HCT116 (cell line): ENCODE data around the gene NDUFS2. TPM values are rescaled to one million over a fixed set of nuclear protein-coding genes. Genes with fewer than 3 reads are reported as not detected.
A peak's percentile ranks its signal among the peaks of the same experiment; 100 is the strongest.

Experiments used
- ATAC-seq: fragments of 200-7000 bp; cut with Tn5 transposase; 2 replicates; pipeline ENCODE4 v1.9.1; 2020; ENCODE audit warnings: mild to moderate bottlenecking, moderate library complexity
- BruUV-seq: library from RNA; stranded (reverse); fragments of 400-500 nt; replicated peaks from 2 replicates; lab custom pipeline; 2021; lab: Mats Ljungman, UMichigan
- CTCF ChIA-PET: fragments of 300-600 bp; sonication (Branson Sonifier 250); formaldehyde crosslinking; loops from one replicate; lab custom pipeline; 2021; ENCODE audit warnings: antibody characterized with exemption; lab: Charles Lee
- POLR2A ChIA-PET: fragments of 300-600, 350-600 bp; sonication (Branson Sonifier 250); formaldehyde crosslinking; loops from one replicate; lab custom pipeline; 2021; ENCODE audit warnings: antibody characterized with exemption; lab: Charles Lee
- RAD21 ChIA-PET, 2 experiments: fragments of 300-600 bp; sonication (Branson Sonifier 250); formaldehyde crosslinking; loops; one replicate each; lab custom pipeline; 2023; ENCODE audit warnings: low total read pairs in 2 of 2; ENCODE audit not compliant: uncharacterized antibody in 2 of 2, unreplicated experiment in 2 of 2, low non-redundant PET in 1 of 2; lab: Charles Lee
- DNase-seq: peaks from one replicate; pipeline ENCODE4 v3.0.0-alpha.2; 2010; ENCODE audit warnings: low read depth, low spot score
- H2AFZ ChIP-seq: fragments of 200-600 bp; shearing (Covaris generic), sonication (generic); 2 replicates; pipeline ENCODE4 v1.6.1; 2017; ENCODE audit warnings: low read depth, mixed run types, mixed read lengths, antibody characterized with exemption, low read length; ENCODE audit not compliant: poor library complexity, severe bottlenecking
- H3K27ac ChIP-seq: 2 replicates; pipeline ENCODE4 v1.5.1; 2012; ENCODE audit warnings: low read depth, low read length
- H3K27me3 ChIP-seq: fragments of 200-600 bp; sonication (generic); 2 replicates; pipeline ENCODE4 v1.6.1; 2016; ENCODE audit warnings: mixed run types, low read length, mixed read lengths; ENCODE audit not compliant: insufficient read depth
- H3K36me3 ChIP-seq, 2 experiments: fragments of 200-500 bp in 1 of 2; fragments of 200-600 bp in 1 of 2; sonication (Bioruptor generic) in 1 of 2; sonication (generic) in 1 of 2; 2 replicates each; pipeline versions ENCODE4 v1.5.1 to v1.6.1; 2014 to 2016; ENCODE audit warnings: low read length in 2 of 2, inconsistent platforms in 1 of 2, mixed read lengths in 1 of 2, mixed run types in 1 of 2; ENCODE audit not compliant: insufficient read depth in 2 of 2, control insufficient read depth in 1 of 2
- H3K4me1 ChIP-seq, 2 experiments: fragments of 200-600 bp in 1 of 2; sonication (generic) in 1 of 2; 2 replicates each; pipeline versions ENCODE4 v1.5.1 to v1.6.1; 2012 to 2017; ENCODE audit warnings: low read length in 2 of 2, inconsistent platforms in 1 of 2, mild to moderate bottlenecking in 1 of 2, mixed read lengths in 1 of 2, mixed run types in 1 of 2, moderate library complexity in 1 of 2; ENCODE audit not compliant: insufficient read depth in 2 of 2, control insufficient read depth in 1 of 2
- H3K4me2 ChIP-seq: fragments of 200-600 bp; sonication (generic); 2 replicates; pipeline ENCODE4 v1.6.1; 2017; ENCODE audit warnings: mixed run types, low read length, mixed read lengths
- H3K4me3 ChIP-seq, 2 experiments: fragments of 200-600 bp in 1 of 2; sonication (generic) in 1 of 2; replicated peaks in 1 of 2; 2 replicates each; pipeline ENCODE4 v1.5.1; 2011 to 2016; ENCODE audit warnings: low read length in 2 of 2, control low read depth in 1 of 2, low read depth in 1 of 2, mild to moderate bottlenecking in 1 of 2, mixed read lengths in 1 of 2, mixed run types in 1 of 2
- H3K79me2 ChIP-seq: fragments of 200-600 bp; sonication (generic); 2 replicates; pipeline ENCODE4 v1.6.1; 2017; ENCODE audit warnings: mild to moderate bottlenecking, mixed run types, low read length, moderate library complexity, mixed read lengths; ENCODE audit not compliant: insufficient read depth
- H3K9ac ChIP-seq: fragments of 200-600 bp; sonication (generic); 2 replicates; pipeline ENCODE4 v1.6.1; 2016; ENCODE audit warnings: low read length, mixed read lengths
- H3K9me2 ChIP-seq: fragments of 200-600 bp; sonication (generic), shearing (Covaris generic); 2 replicates; pipeline ENCODE4 v1.6.1; 2017; ENCODE audit warnings: mixed run types, mild to moderate bottlenecking, moderate library complexity; ENCODE audit not compliant: insufficient read depth
- H3K9me3 ChIP-seq, 2 experiments: fragments of 200-500 bp in 1 of 2; fragments of 200-600 bp in 1 of 2; sonication (Bioruptor generic) in 1 of 2; sonication (generic) in 1 of 2; 2 replicates each; pipeline ENCODE4 v1.6.1; 2014 to 2017; ENCODE audit warnings: low read length in 2 of 2, mixed read lengths in 2 of 2, inconsistent platforms in 1 of 2, low read depth in 1 of 2, mild to moderate bottlenecking in 1 of 2, mixed run types in 1 of 2, moderate library complexity in 1 of 2; ENCODE audit not compliant: control insufficient read depth in 1 of 2, insufficient read depth in 1 of 2
- H4K20me1 ChIP-seq: fragments of 200-600 bp; sonication (generic), shearing (Covaris generic); 2 replicates; pipeline ENCODE4 v1.6.1; 2017; ENCODE audit warnings: mixed run types, mild to moderate bottlenecking, moderate library complexity; ENCODE audit not compliant: insufficient read depth
- CEBPB ChIP-seq: IDR thresholded peaks from 2 replicates; pipeline ENCODE4 v1.6.1; 2012; ENCODE audit warnings: low read depth
- EGR1 ChIP-seq: IDR thresholded peaks from 2 replicates; pipeline ENCODE4 v1.6.1; 2012; ENCODE audit warnings: low read depth
- POLR2A ChIP-seq: IDR thresholded peaks from 2 replicates; pipeline ENCODE4 v1.7.0; 2011; ENCODE audit warnings: borderline replicate concordance; ENCODE audit not compliant: insufficient read depth, insufficient read length; ENCODE audit errors: extremely low read depth
- POLR2AphosphoS5 ChIP-seq: IDR thresholded peaks from 2 replicates; pipeline ENCODE4 v1.6.1; 2011; ENCODE audit warnings: mild to moderate bottlenecking, low read depth, low read length, moderate library complexity
- SIN3A ChIP-seq: IDR thresholded peaks from 2 replicates; pipeline ENCODE4 v1.6.1; 2012; ENCODE audit warnings: low read depth
- TCF7L2 ChIP-seq: IDR thresholded peaks from 2 replicates; pipeline ENCODE4 v1.7.0; 2011; ENCODE audit warnings: borderline replicate concordance, inconsistent platforms; ENCODE audit not compliant: insufficient read depth, insufficient read length; ENCODE audit errors: extremely low read depth
- intact Hi-C: fragments of 100-400 bp; cut with micrococcal nuclease; formaldehyde crosslinking; loops from 2 replicates; pipeline ENCODE4 v1.10.0; 2022
- total RNA-seq: library from RNA; stranded (reverse); gene quantifications from one replicate; pipeline ENCODE4 v1.2.1, GENCODE V29; 2021; ENCODE audit not compliant: unreplicated experiment

NDUFS2 gene
- total RNA-seq, 1 experiment from 2014 or later, result 82.7 TPM

- no peak for DNase-seq
- TF ChIP-seq CEBPB (no peak), SIN3A (no peak), EGR1 (no peak), POLR2AphosphoS5 (no peak), TCF7L2 (peak; percentile 46)
- H3K4me3 ChIP-seq, result no peak overlapping the region
- H3K9me3 ChIP-seq, result no peaks in the 10 kb centered on the region
- no peak overlapping the region for H2AFZ ChIP-seq
- intact Hi-C loops, result no loop called here
- no peaks in the 10 kb centered on the region for H3K27me3 ChIP-seq
- H3K9ac ChIP-seq, result no peak overlapping the region
- 0 out of 2 replicates have a peak, but pooled peaks cover 3% of the 10 kb centered on the region for H3K9me2 ChIP-seq
- H3K4me2 ChIP-seq, result no peak overlapping the region
- no peak overlapping the region for H3K27ac ChIP-seq
- RAD21 ChIA-PET, result no interaction called here
- POLR2A ChIA-PET, result no interaction called here
- peaks cover 0 to 2% of the 10 kb centered on the region in 2 experiments; a peak in 1 of 4 replicates for H3K36me3 ChIP-seq
- H4K20me1 ChIP-seq, result no peaks in the 10 kb centered on the region
- BruUV-seq, result no TSS peak
- H3K4me1 ChIP-seq, result peaks cover under 1 to 1% of the 10 kb centered on the region in 2 experiments; a peak in 3 of 4 replicates
- no peaks in the 10 kb centered on the region for H3K79me2 ChIP-seq
- CTCF ChIA-PET, result no interaction called here
- no peak for ATAC-seq
These were observed 17.8 kb downstream of the NDUFS2 start for GRCh38 chr1:161220002-161220401.

- Histone ChIP-seq H3K9me3 (no peaks in the 10 kb centered on the region), H3K4me3 (no peak overlapping the region), H3K27me3 (no peaks in the 10 kb centered on the region), H3K4me2 (no peak overlapping the region), H2AFZ (no peak overlapping the region), H3K4me1 (peaks cover 10 to 18% of the 10 kb centered on the region in 2 experiments; a peak in 3 of 4 replicates)
- ChIA-PET RAD21 (no interaction called here), POLR2A (no interaction called here)
- BruUV-seq, result no TSS peak
- no peak for DNase-seq
- no peak for TF ChIP-seq POLR2A
- TF ChIP-seq, all 23 proteins: peak for 0
- H4K20me1 ChIP-seq, result no peaks in the 10 kb centered on the region
- no peak overlapping the region for H3K9ac ChIP-seq
- intact Hi-C loops, result no loop called here
- H3K36me3 ChIP-seq, result no peaks in the 10 kb centered on the region
- no peak for ATAC-seq
- H3K9me2 ChIP-seq, result 0 out of 2 replicates have a peak, but pooled peaks cover 3% of the 10 kb centered on the region
- CTCF ChIA-PET, result interaction anchor here (1.3 kb wide), 1 partner anchor 20 kb away, joined by 4 read pairs; the partner anchor contains the start of gene NDUFS2
- H3K79me2 ChIP-seq, result no peaks in the 10 kb centered on the region
- H3K27ac ChIP-seq, result no peak overlapping the region
These were observed 20.2 kb downstream of the NDUFS2 start for GRCh38 chr1:161222175-161223019.
